K562 (cell line): ENCODE data around the gene PRTFDC1. TPM values are rescaled to one million over a fixed set of nuclear protein-coding genes. Genes with fewer than 3 reads are reported as not detected.

Experiments used
- BRD9 ChIP-seq: fragments of 450-650 bp; IDR thresholded peaks from 2 replicates; pipeline ENCODE4 v1.6.1; 2018; ENCODE audit warnings: low read depth; ENCODE audit not compliant: partially characterized antibody
- CREB1 ChIP-seq, 2 experiments: sonication (generic) in 1 of 2; formaldehyde crosslinking in 1 of 2; IDR thresholded peaks; 2 replicates each; pipeline versions ENCODE4 v1.6.1 to v1.8.0; 2012 to 2022; ENCODE audit warnings: inconsistent platforms in 1 of 2, mild to moderate bottlenecking in 1 of 2, missing genetic modification reagents in 1 of 2, moderate library complexity in 1 of 2
- HMG20A ChIP-seq: fragments of 450-650 bp; formaldehyde crosslinking; conservative IDR thresholded peaks from 2 replicates; pipeline ENCODE4 v1.4.0; 2020; ENCODE audit warnings: mild to moderate bottlenecking, mixed read lengths
- MAFK ChIP-seq: IDR thresholded peaks from 2 replicates; pipeline ENCODE4 v1.6.1; 2011; ENCODE audit warnings: low read length, improper control_type of control experiment
- MBD2 ChIP-seq: sonication (generic); IDR thresholded peaks from 2 replicates; pipeline ENCODE4 v1.6.1; 2016; ENCODE audit warnings: low read depth, borderline replicate concordance
- MGA ChIP-seq: fragments of 450-650 bp; IDR thresholded peaks from 2 replicates; pipeline ENCODE4 v1.6.1; 2016; ENCODE audit warnings: mild to moderate bottlenecking, moderate library complexity
- RCOR1 ChIP-seq, 2 experiments: IDR thresholded peaks; 2 replicates each; pipeline ENCODE4 v1.6.1; 2012; ENCODE audit warnings: low read depth in 2 of 2, low read length in 2 of 2, borderline replicate concordance in 1 of 2, improper control_type of control experiment in 1 of 2
- XRCC3 ChIP-seq: fragments of 450-650 bp; IDR thresholded peaks from 2 replicates; pipeline ENCODE4 v1.6.1; 2017; ENCODE audit warnings: mild to moderate bottlenecking, moderate library complexity
- ZFP30 ChIP-seq: fragments of 250-450 bp; sonication (Bioruptor Pico); IDR thresholded peaks from 2 replicates; pipeline ENCODE4 v1.8.0; 2022; ENCODE audit warnings: moderate library complexity, mild to moderate bottlenecking, inconsistent platforms, borderline replicate concordance
- ZNF263 ChIP-seq: sonication (generic); formaldehyde crosslinking; IDR thresholded peaks from 2 replicates; pipeline ENCODE4 v1.8.0; 2022; ENCODE audit warnings: mild to moderate bottlenecking, missing genetic modification reagents, borderline replicate concordance
- polyA plus RNA-seq, 8 experiments: library from polyadenylated mRNA; depleted of rRNA in 4 of 8; stranded (reverse) in 5 of 8; unstranded in 3 of 8; fragments of >200 nt; fragmentation: Nextera tagmentation in 2 of 8; fragmentation: Illumina TruSeq in 1 of 8; extraction: Ambion mirVana in 2 of 8; extraction: Trizol in 1 of 8; gene quantifications; 2 replicates each; pipeline versions ENCODE4 v1.2.1 to v1.2.3, GENCODE V29; 2011 to 2014; ENCODE audit warnings: inconsistent platforms in 1 of 8, missing spikeins in 1 of 8
- total RNA-seq, 7 experiments: library from RNA; depleted of rRNA in 6 of 7; stranded (reverse); fragments of >200 nt in 6 of 7; fragmentation: Illumina TruSeq in 2 of 7; extraction: Trizol in 2 of 7; gene quantifications; 2 replicates each; pipeline versions ENCODE4 v1.2.1 to v1.2.3, GENCODE V29; 2011 to 2021; ENCODE audit warnings: low replicate concordance in 1 of 7

The PRTFDC1 gene
- total and polyA plus RNA-seq, 9 of the 15 experiments (the other 6 are each of a cell fraction or from before 2014, with no cell fraction given): 7.0 to 27.6 (median 10.0) TPM

- TF ChIP-seq MGA: peak; percentile 56; the same call in 1 of the 2 replicates
- TF ChIP-seq XRCC3: no peak
- TF ChIP-seq MAFK: no peak
- TF ChIP-seq MBD2: 0 out of 2 replicates have a peak, but pooled peaks have one; percentile 16
- TF ChIP-seq HMG20A: no peak
- TF ChIP-seq ZFP30 (CRISPR knock-in tag): no peak
- TF ChIP-seq RCOR1 (IDR thresholded peaks at IDR 0.05; ENCODE audit: borderline replicate concordance in 1 of 2, low read depth in 2 of 2, low read length in 2 of 2): no peak
- no peak for TF ChIP-seq CREB1 (IDR thresholded peaks at IDR 0.05)
- TF ChIP-seq CREB1 (CRISPR knock-in tag; IDR thresholded peaks at IDR 0.05): no peak
- peak; percentile 36 for TF ChIP-seq BRD9
- TF ChIP-seq ZNF263 (CRISPR knock-in tag): peak; percentile 45
These were observed at the start of gene PRTFDC1 (continued) for GRCh38 chr10:24952143-24952706.
